ENCODE data around the gene TDO2. TPM values are rescaled to one million over a fixed set of nuclear protein-coding genes. Genes with fewer than 3 reads are reported as not detected.

TDO2 gene
- total RNA-seq, result not detected in 2 replicates

DNA sequence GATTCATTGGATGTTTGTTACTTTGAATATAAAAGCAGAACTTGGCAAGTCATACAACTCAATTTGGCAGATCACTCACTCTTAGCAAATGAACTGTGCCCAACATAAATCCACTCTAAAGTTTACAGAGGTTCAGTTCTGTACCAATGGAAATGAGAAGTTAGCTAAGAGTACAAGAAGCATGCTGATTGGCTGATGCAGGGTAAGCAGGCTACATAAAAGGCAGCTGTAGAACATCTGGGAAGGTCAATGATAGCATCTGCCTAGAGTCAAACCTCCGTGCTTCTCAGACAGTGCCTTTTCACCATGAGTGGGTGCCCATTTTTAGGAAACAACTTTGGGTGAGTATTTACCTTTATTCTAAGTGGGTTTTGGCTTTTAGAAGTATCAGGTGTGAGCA, at the start of gene TDO2:
TSS of gene TDO2 (plus strand) at position 244 of the 400 bp plus-strand sequence. CDS start at position 307, 63 bp downstream.

DNA sequence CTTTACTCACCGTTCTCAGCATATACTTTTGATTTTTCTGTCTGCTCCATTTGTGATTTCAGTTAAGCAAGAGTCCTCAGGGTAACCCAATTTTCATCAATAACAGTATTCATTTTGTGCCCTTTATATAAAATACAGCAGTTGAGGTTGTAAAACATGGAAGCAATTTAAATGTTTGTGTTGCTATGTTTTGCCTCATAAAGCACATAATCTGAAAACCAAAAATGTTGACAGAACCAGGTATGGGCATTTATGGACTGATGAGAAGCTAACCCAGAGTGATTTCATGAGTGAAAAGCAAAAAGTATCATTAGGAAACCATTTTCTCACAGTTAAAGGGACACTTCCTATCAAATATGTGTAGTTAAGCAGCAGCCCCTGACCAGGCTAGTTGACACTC, 37.3 kb upstream of the TDO2 start, which contains the start of gene ASIC5:
TSS of gene ASIC5 (minus strand) at position 101 of the 400 bp plus-strand sequence. CDS start at position 50, 51 bp downstream.

DNA sequence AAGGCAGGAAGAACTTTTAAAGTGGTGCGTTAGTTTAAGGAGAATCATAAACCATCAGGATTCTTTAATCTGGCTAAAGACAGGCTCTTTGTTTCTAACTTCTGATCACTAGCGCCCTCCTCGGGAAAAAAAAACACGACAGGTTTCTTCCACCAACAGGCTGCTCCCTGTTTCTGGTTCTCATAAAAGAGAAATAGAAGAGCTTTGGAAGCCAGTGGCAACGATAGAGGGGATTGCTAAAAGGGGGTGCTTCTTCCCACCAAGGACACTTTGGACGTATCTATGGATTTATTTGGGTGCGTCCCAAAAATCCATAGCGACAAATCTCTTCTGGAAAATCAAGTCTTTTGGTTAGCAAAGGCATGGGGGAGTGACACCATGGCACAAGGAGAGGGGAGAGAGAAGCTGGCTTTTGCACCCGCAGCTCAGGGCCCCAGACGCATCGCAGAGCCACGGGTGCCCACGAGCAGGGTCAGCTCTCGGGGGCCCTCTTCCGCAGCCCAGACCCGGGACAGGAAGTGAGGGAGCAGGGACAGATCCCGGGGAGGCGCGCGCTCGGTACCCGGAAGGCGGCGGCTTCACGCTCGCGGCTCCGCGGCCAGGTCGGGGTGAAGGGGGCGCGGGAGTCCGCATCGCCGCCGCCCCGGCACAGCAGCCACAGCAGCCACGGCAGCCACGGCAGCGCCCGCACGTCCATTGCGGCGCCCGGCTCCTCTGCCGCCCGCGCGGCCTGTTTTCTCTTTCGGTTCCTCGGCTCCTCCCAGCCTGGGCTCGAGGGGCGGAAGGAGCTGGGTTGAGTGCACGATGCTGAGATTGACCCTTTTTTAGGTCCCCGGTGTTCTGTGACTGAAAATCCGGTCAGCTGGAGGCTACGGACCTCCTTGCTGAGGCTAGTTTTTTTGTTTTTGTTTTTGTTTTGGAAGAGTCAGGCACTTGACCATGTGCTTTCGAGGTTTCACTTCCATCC, 49.9 kb downstream of the TDO2 start, which contains the start of gene CTSO:
TSS of gene CTSO (minus strand) at position 716 of the 967 bp plus-strand sequence. CDS start at position 697, 19 bp downstream.

Other genes starting within 250 kb of the TDO2 start
- gene GUCY1A1, start 236.8 kb upstream of the TDO2 start, total RNA-seq, result 41.5 and 163 TPM in 2 replicates
- 11.5 and 15.5 TPM in 2 replicates for gene GUCY1B1, start 144.7 kb upstream of the TDO2 start, total RNA-seq
- gene ASIC5, start 37.4 kb upstream of the TDO2 start, total RNA-seq, result not detected in 2 replicates
- 13.5 and 14.3 TPM in 2 replicates for gene CTSO, start 50.2 kb downstream of the TDO2 start, total RNA-seq